Psoas muscle (tissue), 8 donors: ENCODE data around the gene RNLS. TPM values are rescaled to one million over a fixed set of nuclear protein-coding genes. Genes with fewer than 3 reads are reported as not detected.
A peak's percentile ranks its signal among the peaks of the same experiment; 100 is the strongest.

Experiments used
- ATAC-seq, 4 donors: fragments of 200-7000 bp; cut with Tn5 transposase; one replicate each; pipeline ENCODE4 v1.9.1; 2020; ENCODE audit warnings: moderate library complexity in 3 of 4, mild to moderate bottlenecking in 2 of 4
- DNase-seq, 2 donors: peaks; one replicate each; pipeline ENCODE4 v3.0.0-alpha.2; 2020
- H3K27ac ChIP-seq: fragments of 200-600 bp; one replicate; pipeline ENCODE4 v1.8.0; 2022
- H3K27me3 ChIP-seq, 3 donors: fragments of 200-600 bp in 1 of 3; one replicate each; pipeline versions ENCODE4 v1.6.1 to v1.8.0; 2013 to 2022; ENCODE audit warnings: low read length in 2 of 3, mild to moderate bottlenecking in 2 of 3, moderate library complexity in 1 of 3; ENCODE audit not compliant: insufficient read depth in 3 of 3
- H3K36me3 ChIP-seq, 2 donors: fragments of 200-600 bp in 1 of 2; one replicate each; pipeline versions ENCODE4 v1.6.1 to v1.8.0; 2013 to 2022; ENCODE audit warnings: low read depth in 1 of 2, mild to moderate bottlenecking in 1 of 2, moderate library complexity in 1 of 2; ENCODE audit not compliant: insufficient read depth in 1 of 2
- H3K4me1 ChIP-seq: fragments of 200-600 bp; one replicate; pipeline ENCODE4 v1.8.0; 2022
- H3K4me3 ChIP-seq: fragments of 200-600 bp; one replicate; pipeline ENCODE4 v1.8.0; 2022; ENCODE audit warnings: mild to moderate bottlenecking
- H3K9me3 ChIP-seq: fragments of 200-600 bp; one replicate; pipeline ENCODE4 v1.8.0; 2022
- CTCF ChIP-seq: fragments of 200-600 bp; IDR thresholded peaks from one replicate; pipeline ENCODE4 v1.8.0; 2022; ENCODE audit warnings: antibody characterized with exemption
- WGBS, 3 donors: extraction: QIAGEN DNeasy Blood & Tissue Kit; methylation state at CpG; one replicate each; pipeline versions ENCODE4 v1.1.6 to v1.1.7; 2013; 5-methylcytosine and 5-hydroxymethylcytosine counted together
- intact Hi-C, 2 donors: fragments of 100-400 bp; cut with DNase I; formaldehyde crosslinking; loops; one replicate each; pipeline versions ENCODE4 v1.11.0 to v1.14.2; 2022
- polyA plus RNA-seq, 3 donors: library from polyadenylated mRNA; stranded (reverse); fragments of 200-250 nt; gene quantifications; one replicate each; pipeline ENCODE4 v1.2.3, GENCODE V29; 2013
- total RNA-seq, 4 donors: library from RNA; stranded (reverse); fragmentation: NEBNext Ultra II Directional in 2 of 4; extraction: Animal tissue kit (Norgen Biotek cat#: 25700) in 2 of 4; gene quantifications; one replicate each; pipeline versions ENCODE4 v1.2.1 to v1.2.4, GENCODE V29; 2021 to 2023
- donor health status: healthy with polysubstance abuse.
- donor health status: DM: no; HTN: no; CAD: no; lungs with moderate emphysema.
- donor health status: Bipolar disorder and iron deficiency.
- donor health status: healthy.
- donor health status: DM: yes; HTN: yes; CAD: no.
- donor health status: DM: no; HTN: no; CAD: no.
- donor health status: DM: no; HTN: no; CAD: no.
- donor health status: DM: yes; HTN: yes; CAD: no.

The RNLS gene
- total and polyA plus RNA-seq, 7 donors = 3.0 to 9.2 (median 6.7) TPM

GRCh38 chr10:88411772-88412349 is 171.3 kb downstream of the RNLS start:
- H3K4me1 ChIP-seq = peaks cover 24% of the 10 kb centered on the region
- H3K36me3 ChIP-seq = no peaks in the 10 kb centered on the region
- no peak overlapping the region for H3K4me3 ChIP-seq
- WGBS, 3 donors = 89 to 91% (median 90%) methylated on average over 6 of the region's 6 CpGs
- TF ChIP-seq CTCF = no peak
- peak in 1 of 4 donors; percentile 56 for ATAC-seq
- intact Hi-C loops = no loop called here
- H3K9me3 ChIP-seq = no peaks in the 10 kb centered on the region
- no peak for DNase-seq
- no peaks in the 10 kb centered on the region for H3K27me3 ChIP-seq
- H3K27ac ChIP-seq = no peak overlapping the region

GRCh38 chr10:88409824-88410223 is 173.3 kb downstream of the RNLS start:
- Histone ChIP-seq H3K27ac (no peak overlapping the region), H3K27me3 (no peaks in the 10 kb centered on the region), H3K4me1 (peaks cover 7% of the 10 kb centered on the region), H3K4me3 (no peak overlapping the region), H3K36me3 (no peaks in the 10 kb centered on the region), H3K9me3 (no peaks in the 10 kb centered on the region)
- intact Hi-C loops = loop anchor here (5.0 to 10.0 kb wide), 2 partner anchors 142 to 145 kb away; no protein-coding TSS in a partner anchor
- no peak for ATAC-seq
- DNase-seq = no peak
- 60 to 64% (median 63%) methylated on average over 1 of the region's 1 CpG for WGBS, 3 donors
- no peak for TF ChIP-seq CTCF

GRCh38 chr10:88409236-88409635 is 173.9 kb downstream of the RNLS start:
- Histone ChIP-seq H3K4me3 (no peak overlapping the region), H3K4me1 (peaks cover 6% of the 10 kb centered on the region), H3K27ac (no peak overlapping the region), H3K27me3 (no peaks in the 10 kb centered on the region), H3K9me3 (no peaks in the 10 kb centered on the region), H3K36me3 (no peaks in the 10 kb centered on the region)
- 94 to 96% (median 95%) methylated on average over 2 of the region's 2 CpGs for WGBS, 3 donors
- intact Hi-C loops = loop anchor here (5.0 to 10.0 kb wide), 2 partner anchors 143 to 146 kb away; no protein-coding TSS in a partner anchor
- ATAC-seq (no peak), DNase-seq (no peak)
- no peak for TF ChIP-seq CTCF

- H3K4me3 ChIP-seq = no peak overlapping the region
- H3K36me3 ChIP-seq = no peaks in the 10 kb centered on the region
- no peak for ATAC-seq
- no peaks in the 10 kb centered on the region for H3K9me3 ChIP-seq
- 89 to 91% (median 90%) methylated on average over 2 of the region's 2 CpGs for WGBS, 3 donors
- peaks cover 5% of the 10 kb centered on the region for H3K4me1 ChIP-seq
- TF ChIP-seq CTCF = no peak
- no peak for DNase-seq
- H3K27ac ChIP-seq = no peak overlapping the region
- intact Hi-C loops = loop anchor here (5.0 to 10.0 kb wide), 2 partner anchors 144 to 147 kb away; no protein-coding TSS in a partner anchor
- no peaks in the 10 kb centered on the region for H3K27me3 ChIP-seq
These were observed 175.0 kb downstream of the RNLS start for GRCh38 chr10:88408096-88408495.

GRCh38 chr10:88404133-88404532 is 179.0 kb downstream of the RNLS start:
- Histone ChIP-seq H3K27me3 (no peaks in the 10 kb centered on the region), H3K4me1 (peaks cover 5% of the 10 kb centered on the region), H3K36me3 (no peaks in the 10 kb centered on the region), H3K9me3 (peaks cover 2% of the 10 kb centered on the region), H3K4me3 (no peak overlapping the region), H3K27ac (no peak overlapping the region)
- no peak for DNase-seq
- intact Hi-C loops = loop anchor here in 1 of 2 donors (10.0 kb wide), 1 partner anchor 151 kb away; no protein-coding TSS in a partner anchor
- TF ChIP-seq CTCF = no peak
- 89 to 91% (median 90%) methylated on average over 2 of the region's 2 CpGs for WGBS, 3 donors
- ATAC-seq = no peak
